SK-N-SH treated with all-trans-retinoic acid at 6 μM for 48 hours (cell line): ENCODE results near the gene PLBD2.

Experiments used
- ATAC-seq: fragments of 200-7000 bp; cut with Tn5 transposase; 3 replicates; pipeline ENCODE4 v1.9.1; 2020; ENCODE audit warnings: mild to moderate bottlenecking, moderate library complexity
- ARNTL ChIP-seq: fragments of 450-650 bp; formaldehyde crosslinking; IDR thresholded peaks from 2 replicates; pipeline ENCODE4 v1.5.0; 2020; ENCODE audit warnings: low read depth, mild to moderate bottlenecking, moderate library complexity, borderline replicate concordance
- BACH2 ChIP-seq: fragments of 250-450 bp; sonication (Bioruptor Pico); IDR thresholded peaks from 2 replicates; pipeline ENCODE4 v1.9.0; 2021; ENCODE audit warnings: mild to moderate bottlenecking, borderline replicate concordance
- CSDC2 ChIP-seq: fragments of 250-450 bp; sonication (Bioruptor Pico); IDR thresholded peaks from 2 replicates; pipeline ENCODE4 v1.5.0; 2020; ENCODE audit warnings: mild to moderate bottlenecking, moderate library complexity
- ESRRG ChIP-seq: fragments of 250-450 bp; sonication (Bioruptor Pico); IDR thresholded peaks from 2 replicates; pipeline ENCODE4 v1.6.1; 2021; ENCODE audit warnings: mild to moderate bottlenecking
- GLIS3 ChIP-seq: fragments of 250-450 bp; sonication (Bioruptor Pico); IDR thresholded peaks from 2 replicates; pipeline ENCODE4 v1.5.0; 2020; ENCODE audit warnings: mild to moderate bottlenecking, moderate library complexity
- ISL1 ChIP-seq: fragments of 250-450 bp; sonication (Bioruptor Pico); IDR thresholded peaks from 2 replicates; pipeline ENCODE4 v2.1.2; 2022; ENCODE audit warnings: mild to moderate bottlenecking, moderate library complexity
- OSR1 ChIP-seq: fragments of 250-450 bp; sonication (Bioruptor Pico); IDR thresholded peaks from 2 replicates; pipeline ENCODE4 v1.8.0; 2022; ENCODE audit warnings: moderate library complexity, mild to moderate bottlenecking, inconsistent platforms
- PATZ1 ChIP-seq: fragments of 250-450 bp; sonication (Bioruptor Pico); IDR thresholded peaks from 2 replicates; pipeline ENCODE4 v1.8.0; 2020; ENCODE audit warnings: mild to moderate bottlenecking, moderate library complexity, borderline replicate concordance
- PPARA ChIP-seq: fragments of 250-450 bp; sonication (Bioruptor Pico); IDR thresholded peaks from 2 replicates; pipeline ENCODE4 v1.5.0; 2020; ENCODE audit warnings: mild to moderate bottlenecking, borderline replicate concordance
- RARB ChIP-seq: fragments of 250-450 bp; sonication (Bioruptor Pico); IDR thresholded peaks from 2 replicates; pipeline ENCODE4 v1.8.0; 2021; ENCODE audit warnings: mild to moderate bottlenecking, moderate library complexity
- SNAI2 ChIP-seq: fragments of 250-450 bp; sonication (Bioruptor Pico); IDR thresholded peaks from 2 replicates; pipeline ENCODE4 v1.5.0; 2020; ENCODE audit warnings: mild to moderate bottlenecking, moderate library complexity
- TCF4 ChIP-seq: fragments of 250-450 bp; sonication (Bioruptor Pico); IDR thresholded peaks from 2 replicates; pipeline ENCODE4 v1.8.0; 2021; ENCODE audit warnings: mild to moderate bottlenecking, moderate library complexity, borderline replicate concordance
- ZFP3 ChIP-seq: fragments of 250-450 bp; sonication (Bioruptor Pico); IDR thresholded peaks from 2 replicates; pipeline ENCODE4 v1.5.0; 2020; ENCODE audit warnings: mild to moderate bottlenecking, moderate library complexity
- ZFP30 ChIP-seq: fragments of 450-650 bp; formaldehyde crosslinking; IDR thresholded peaks from 2 replicates; pipeline ENCODE4 v1.5.0; 2022; ENCODE audit warnings: mild to moderate bottlenecking, moderate library complexity
- ZNF565 ChIP-seq: fragments of 450-650 bp; formaldehyde crosslinking; conservative IDR thresholded peaks from 2 replicates; pipeline ENCODE4 v1.5.0; 2020; ENCODE audit warnings: low read depth, mild to moderate bottlenecking, moderate library complexity
- ZNF70 ChIP-seq: fragments of 450-650 bp; formaldehyde crosslinking; IDR thresholded peaks from 2 replicates; pipeline ENCODE4 v1.5.0; 2020; ENCODE audit warnings: mild to moderate bottlenecking, moderate library complexity
- ZNF8 ChIP-seq: fragments of 450-650 bp; formaldehyde crosslinking; IDR thresholded peaks from 2 replicates; pipeline ENCODE4 v1.5.0; 2020; ENCODE audit warnings: mild to moderate bottlenecking, moderate library complexity
- TF ChIP-seq, protein P1 (sequence below): fragments of 250-450 bp; sonication (Bioruptor Pico); IDR thresholded peaks from 2 replicates; pipeline ENCODE4 v1.5.0; 2020; ENCODE audit warnings: mild to moderate bottlenecking, moderate library complexity
- TF ChIP-seq, protein P2 (sequence below): fragments of 250-450 bp; sonication (Bioruptor Pico); IDR thresholded peaks from 2 replicates; pipeline ENCODE4 v1.5.1; 2020; ENCODE audit warnings: low read depth, mild to moderate bottlenecking, moderate library complexity

Gene PLBD2

DNA sequence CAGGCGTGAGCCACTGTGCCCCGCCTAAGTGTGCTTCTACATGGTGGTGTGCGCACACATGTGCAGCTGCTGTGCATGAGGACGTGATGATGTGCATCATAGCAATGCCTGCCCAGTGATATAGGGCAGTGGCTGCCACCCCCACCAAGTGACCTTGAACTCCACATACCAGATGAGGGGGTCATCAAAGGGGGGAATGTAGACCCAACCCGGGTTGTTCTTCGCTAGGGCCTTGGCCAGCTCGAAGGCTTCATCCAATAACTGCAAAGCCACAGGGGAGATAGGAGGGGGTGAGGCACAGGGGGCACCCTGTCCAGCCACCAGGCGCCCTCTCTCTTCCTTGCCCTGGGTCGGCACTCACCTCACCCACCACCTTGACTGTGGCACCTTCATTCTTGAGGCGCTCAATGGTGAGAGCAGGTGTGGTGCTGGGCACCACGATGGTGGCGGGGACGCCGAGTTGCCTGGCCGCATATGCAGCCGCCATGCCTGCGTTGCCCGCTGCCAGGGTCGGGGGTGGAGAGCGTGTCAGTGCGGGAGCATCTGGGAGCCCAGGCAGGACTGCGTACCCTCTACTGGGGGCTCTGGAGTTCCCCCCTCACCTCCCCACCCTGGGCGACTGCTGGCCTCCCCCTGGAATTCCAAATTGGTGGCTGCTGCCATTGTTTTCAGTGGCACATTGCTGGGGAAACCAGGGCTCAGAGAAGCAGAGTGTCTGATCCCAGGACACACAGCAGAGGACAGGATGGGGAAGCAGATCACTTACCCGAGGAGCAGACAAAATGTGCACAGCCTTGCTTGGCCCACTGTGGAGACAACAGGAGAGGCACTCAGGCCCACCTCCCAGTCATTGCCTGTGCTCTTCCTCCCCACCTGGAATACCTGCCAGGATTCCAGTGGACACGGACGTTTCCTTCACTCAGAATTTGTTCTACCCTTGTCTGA, 40.2 kb downstream of the PLBD2 start:
- ATAC-seq = no peak; the same call in 2 of the 3 replicates
- TF ChIP-seq ISL1 (CRISPR knock-in tag) = no peak

- TF ChIP-seq ZNF70 (no peak), ZFP30 (CRISPR knock-in tag) (no peak), CSDC2 (CRISPR knock-in tag) (no peak), PATZ1 (CRISPR knock-in tag) (no peak), TCF4 (CRISPR knock-in tag) (no peak), RARB (no peak), ISL1 (CRISPR knock-in tag) (no peak), ESRRG (no peak), BACH2 (CRISPR knock-in tag) (no peak)
- TF ChIP-seq, all 23 proteins: peak for 0
- no peak for ATAC-seq
These were observed 41.1 kb downstream of the PLBD2 start for GRCh38 chr12:113399490-113399889.

DNA sequence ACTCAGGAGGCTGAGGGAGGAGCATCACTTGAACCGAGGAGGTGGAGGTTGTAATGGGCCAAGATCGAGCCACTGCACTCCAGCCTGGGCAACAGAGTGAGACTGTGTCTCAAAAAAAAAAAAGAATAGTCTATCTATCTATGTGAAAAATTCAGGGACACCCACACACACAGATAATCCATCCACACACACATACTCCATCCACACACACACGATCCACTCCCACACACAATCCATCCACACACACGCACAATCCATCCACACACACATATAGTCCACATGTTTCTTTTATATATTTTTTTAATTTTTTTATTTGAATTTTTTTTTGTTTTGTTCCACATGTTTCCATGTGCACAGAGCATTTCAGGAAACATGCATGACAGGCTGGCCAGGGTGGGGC, 42.0 kb downstream of the PLBD2 start:
- TF ChIP-seq TCF4 (CRISPR knock-in tag) (no peak), SNAI2 (CRISPR knock-in tag) (no peak), ZNF8 (no peak), PPARA (CRISPR knock-in tag) (no peak), BACH2 (CRISPR knock-in tag) (no peak), ZNF565 (no peak), ESRRG (no peak), CSDC2 (CRISPR knock-in tag) (no peak), RARB (no peak), ARNTL (CRISPR knock-in tag) (no peak), OSR1 (CRISPR knock-in tag) (no peak), ZFP3 (CRISPR knock-in tag) (no peak), PATZ1 (CRISPR knock-in tag) (no peak), GLIS3 (no peak), ISL1 (CRISPR knock-in tag) (no peak)
- TF ChIP-seq, protein P1, sequence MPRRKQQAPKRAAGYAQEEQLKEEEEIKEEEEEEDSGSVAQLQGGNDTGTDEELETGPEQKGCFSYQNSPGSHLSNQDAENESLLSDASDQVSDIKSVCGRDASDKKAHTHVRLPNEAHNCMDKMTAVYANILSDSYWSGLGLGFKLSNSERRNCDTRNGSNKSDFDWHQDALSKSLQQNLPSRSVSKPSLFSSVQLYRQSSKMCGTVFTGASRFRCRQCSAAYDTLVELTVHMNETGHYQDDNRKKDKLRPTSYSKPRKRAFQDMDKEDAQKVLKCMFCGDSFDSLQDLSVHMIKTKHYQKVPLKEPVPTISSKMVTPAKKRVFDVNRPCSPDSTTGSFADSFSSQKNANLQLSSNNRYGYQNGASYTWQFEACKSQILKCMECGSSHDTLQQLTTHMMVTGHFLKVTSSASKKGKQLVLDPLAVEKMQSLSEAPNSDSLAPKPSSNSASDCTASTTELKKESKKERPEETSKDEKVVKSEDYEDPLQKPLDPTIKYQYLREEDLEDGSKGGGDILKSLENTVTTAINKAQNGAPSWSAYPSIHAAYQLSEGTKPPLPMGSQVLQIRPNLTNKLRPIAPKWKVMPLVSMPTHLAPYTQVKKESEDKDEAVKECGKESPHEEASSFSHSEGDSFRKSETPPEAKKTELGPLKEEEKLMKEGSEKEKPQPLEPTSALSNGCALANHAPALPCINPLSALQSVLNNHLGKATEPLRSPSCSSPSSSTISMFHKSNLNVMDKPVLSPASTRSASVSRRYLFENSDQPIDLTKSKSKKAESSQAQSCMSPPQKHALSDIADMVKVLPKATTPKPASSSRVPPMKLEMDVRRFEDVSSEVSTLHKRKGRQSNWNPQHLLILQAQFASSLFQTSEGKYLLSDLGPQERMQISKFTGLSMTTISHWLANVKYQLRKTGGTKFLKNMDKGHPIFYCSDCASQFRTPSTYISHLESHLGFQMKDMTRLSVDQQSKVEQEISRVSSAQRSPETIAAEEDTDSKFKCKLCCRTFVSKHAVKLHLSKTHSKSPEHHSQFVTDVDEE (CRISPR knock-in tag) = no peak
- TF ChIP-seq, protein P2, sequence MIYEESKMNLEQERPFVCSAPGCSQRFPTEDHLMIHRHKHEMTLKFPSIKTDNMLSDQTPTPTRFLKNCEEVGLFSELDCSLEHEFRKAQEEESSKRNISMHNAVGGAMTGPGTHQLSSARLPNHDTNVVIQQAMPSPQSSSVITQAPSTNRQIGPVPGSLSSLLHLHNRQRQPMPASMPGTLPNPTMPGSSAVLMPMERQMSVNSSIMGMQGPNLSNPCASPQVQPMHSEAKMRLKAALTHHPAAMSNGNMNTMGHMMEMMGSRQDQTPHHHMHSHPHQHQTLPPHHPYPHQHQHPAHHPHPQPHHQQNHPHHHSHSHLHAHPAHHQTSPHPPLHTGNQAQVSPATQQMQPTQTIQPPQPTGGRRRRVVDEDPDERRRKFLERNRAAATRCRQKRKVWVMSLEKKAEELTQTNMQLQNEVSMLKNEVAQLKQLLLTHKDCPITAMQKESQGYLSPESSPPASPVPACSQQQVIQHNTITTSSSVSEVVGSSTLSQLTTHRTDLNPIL (CRISPR knock-in tag) = no peak
- TF ChIP-seq, all 23 proteins: peak for 0
- no peak for ATAC-seq
